Fibroblast of the aortic adventitia (primary cell): Measurements from ENCODE around the gene MRPL39. TPM values are rescaled to one million over a fixed set of nuclear protein-coding genes. Genes with fewer than 3 reads are reported as not detected.

Source experiments
- DNase-seq: peaks from one replicate; pipeline ENCODE4 v3.0.0-alpha.2; 2010; ENCODE audit warnings: low read depth
- H3K4me3 ChIP-seq: 2 replicates; pipeline ENCODE4 v1.5.1; 2011; ENCODE audit warnings: low read depth, mild to moderate bottlenecking, control low read depth, low read length, moderate library complexity
- CTCF ChIP-seq: IDR thresholded peaks from 2 replicates; pipeline ENCODE4 v1.5.1; 2011; ENCODE audit warnings: mild to moderate bottlenecking, low read length, control low read depth, inconsistent platforms; ENCODE audit not compliant: insufficient read depth
- total RNA-seq: library from RNA; depleted of rRNA; stranded (reverse); fragments of >200 nt; gene quantifications from 2 replicates; pipeline ENCODE4 v1.2.3, GENCODE V29; 2012; ENCODE audit warnings: low replicate concordance

The MRPL39 gene
- total RNA-seq, 1 donor: 36.1 TPM

DNA sequence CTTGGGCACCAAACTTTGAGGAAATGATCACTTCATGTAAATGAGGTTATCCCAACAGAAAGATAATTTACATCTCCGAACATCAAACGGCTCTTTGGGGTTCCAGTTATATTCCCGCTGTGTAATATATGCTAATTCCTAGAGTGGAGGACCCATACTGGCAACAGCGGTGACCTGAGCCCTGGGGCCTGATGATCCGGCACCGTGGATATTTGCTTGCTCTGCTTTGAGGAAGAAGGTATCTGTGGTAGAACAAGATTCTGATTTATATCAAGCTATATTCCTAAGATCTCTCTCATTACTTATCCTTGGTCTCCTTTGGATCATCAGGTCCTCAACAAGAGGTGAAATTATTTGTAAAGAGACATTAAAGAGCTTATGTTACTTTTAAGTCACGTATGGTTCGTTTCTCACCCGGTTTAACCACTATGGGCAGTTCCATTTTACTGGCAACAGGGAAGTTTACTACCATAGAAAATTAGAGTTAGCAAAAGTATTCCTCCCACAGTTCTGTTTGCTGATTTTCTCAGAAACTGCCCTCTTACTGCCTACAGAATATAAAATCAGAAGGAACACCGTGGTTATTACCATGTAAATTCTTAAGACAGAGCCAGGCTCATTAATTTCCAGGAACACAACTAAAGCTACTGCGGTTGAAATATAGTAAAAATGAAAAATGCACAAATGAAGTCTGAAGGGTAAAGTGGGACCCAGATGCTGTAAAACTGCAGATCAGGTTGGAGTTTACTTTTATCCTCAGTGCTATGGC lies 56.7 kb downstream of the MRPL39 start:
- no peak for DNase-seq
- H3K4me3 ChIP-seq: no peak overlapping the region
- no peak for TF ChIP-seq CTCF

GRCh38 chr21:25541042-25541441 lies 66.2 kb downstream of the MRPL39 start:
- TF ChIP-seq CTCF: no peak
- no peak for DNase-seq

DNA sequence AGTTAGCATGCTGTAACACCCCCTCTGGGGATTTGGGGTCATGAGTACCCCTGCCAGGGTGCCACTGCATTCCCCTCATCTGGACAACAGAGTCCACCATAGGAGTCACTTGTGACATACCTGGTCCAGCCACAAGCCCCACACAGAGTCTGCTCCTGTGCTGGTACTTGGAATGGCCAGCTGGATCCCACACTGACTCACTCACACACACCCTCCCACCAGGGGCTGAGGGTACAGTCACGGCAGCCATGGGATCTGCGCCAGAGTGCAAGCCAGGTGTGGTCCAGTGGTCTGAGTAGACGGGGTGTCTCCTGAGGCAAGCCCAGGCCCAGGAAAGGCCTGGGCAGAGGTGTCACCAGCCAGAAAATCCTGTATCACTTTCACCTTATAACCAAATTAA lies 67.7 kb downstream of the MRPL39 start:
- TF ChIP-seq CTCF: no peak
- H3K4me3 ChIP-seq: no peak overlapping the region
- DNase-seq: no peak

More at GRCh38 chr21:25541042-25541441, 66.2 kb downstream of the MRPL39 start:
- H3K4me3 ChIP-seq: no peak overlapping the region

- H3K4me3 ChIP-seq: no peak overlapping the region
- DNase-seq: no peak
- no peak for TF ChIP-seq CTCF
Observed at GRCh38 chr21:25537174-25537573, 70.1 kb downstream of the MRPL39 start.

DNA sequence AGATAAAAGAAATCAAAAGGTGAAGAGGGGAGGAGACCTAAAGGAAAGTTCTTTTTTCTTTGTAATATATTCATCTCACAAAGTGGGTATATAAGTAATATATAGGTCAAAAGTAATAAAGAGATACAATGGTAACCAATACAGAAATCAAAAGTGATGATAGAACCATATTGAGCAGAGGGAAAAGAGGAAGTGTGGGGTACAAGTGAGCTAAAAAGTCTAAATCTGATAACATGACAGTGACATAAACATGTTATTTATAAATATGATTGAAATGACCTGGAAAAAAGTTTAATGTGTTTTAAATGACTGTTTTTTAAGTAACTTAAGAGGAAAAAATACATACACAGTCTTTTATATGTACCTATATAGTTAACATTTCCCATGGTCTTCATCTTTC lies 70.5 kb downstream of the MRPL39 start:
- no peak overlapping the region for H3K4me3 ChIP-seq
- DNase-seq: no peak
- no peak for TF ChIP-seq CTCF

GRCh38 chr21:25535849-25536248 lies 71.4 kb downstream of the MRPL39 start:
- no peak for TF ChIP-seq CTCF
- no peak overlapping the region for H3K4me3 ChIP-seq
- DNase-seq: no peak

Other genes with a start within 250 kb of the MRPL39 start
- gene JAM2, start 31.8 kb upstream of the MRPL39 start, total RNA-seq: 1.1 and 3.0 TPM in 2 replicates
- gene ATP5PF, start 127.4 kb upstream of the MRPL39 start, total RNA-seq: 17.9 and 98.9 TPM in 2 replicates
- gene GABPA, start 127.5 kb upstream of the MRPL39 start, total RNA-seq: 35.3 and 48.2 TPM in 2 replicates